HG03103 (cell line): ENCODE results near the gene ADARB1.
"Not testable (repeated sequence)": the region's sequence is repeated elsewhere in the genome, so short reads cannot be mapped to it uniquely, and the experiment has no call there.

Source experiments
- ATAC-seq: cut with Tn5 transposase; IDR thresholded peaks from one replicate; pipeline ENCODE4 v1.9.1; 2021; ENCODE audit warnings: low read depth; ENCODE audit not compliant: unreplicated experiment

Gene ADARB1

GRCh38 chr21:45074048-45074817 lies at the start of gene ADARB1:
ADARB1 (plus strand) TSS chr21:45074580; CDS start chr21:45171657, 97,077 bp downstream.
- ATAC-seq = no peak

GRCh38 chr21:45026066-45026745 lies 48.2 kb upstream of the ADARB1 start:
- ATAC-seq = no peak

- ATAC-seq = no peak
These were observed 47.6 kb upstream of the ADARB1 start for GRCh38 chr21:45026826-45027225.

GRCh38 chr21:45027241-45028196 lies 46.9 kb upstream of the ADARB1 start:
- ATAC-seq = no peak

GRCh38 chr21:45028645-45029044 lies 45.7 kb upstream of the ADARB1 start:
- not testable (repeated sequence) for ATAC-seq

- ATAC-seq = no peak
These were observed 45.0 kb upstream of the ADARB1 start for GRCh38 chr21:45029298-45029947.

- no peak for ATAC-seq
These were observed 44.3 kb upstream of the ADARB1 start for GRCh38 chr21:45029948-45030681.

- ATAC-seq = no peak
These were observed 43.5 kb upstream of the ADARB1 start for GRCh38 chr21:45030682-45031570.

- no peak for ATAC-seq
These were observed 42.7 kb upstream of the ADARB1 start for GRCh38 chr21:45031571-45032191.

- ATAC-seq = no peak
These were observed 42.0 kb upstream of the ADARB1 start for GRCh38 chr21:45032332-45032731.

- no peak for ATAC-seq
These were observed 41.2 kb upstream of the ADARB1 start for GRCh38 chr21:45032977-45033710.

- no peak for ATAC-seq
These were observed 40.4 kb upstream of the ADARB1 start for GRCh38 chr21:45033791-45034555.

- no peak for ATAC-seq
These were observed 39.6 kb upstream of the ADARB1 start for GRCh38 chr21:45034556-45035476.

- no peak for ATAC-seq
These were observed 38.9 kb upstream of the ADARB1 start for GRCh38 chr21:45035477-45035848.

GRCh38 chr21:45036630-45037029 lies 37.8 kb upstream of the ADARB1 start:
- ATAC-seq = no peak

- no peak for ATAC-seq
These were observed 36.4 kb upstream of the ADARB1 start for GRCh38 chr21:45037986-45038385.
